Stimulated activated CD8-positive, alpha-beta memory T cell treated with anti-CD3 and anti-CD28 coated beads, Interleukin-15, amount 100 ng/mL, for 1 hour (primary cell): ENCODE results near the gene NFASC.
A peak's percentile ranks its signal among the peaks of the same experiment; 100 is the strongest.

Source experiments
- DNase-seq: peaks from one replicate; pipeline ENCODE4 v3.0.0-alpha.2; 2020; ENCODE audit warnings: low read depth

Gene NFASC

DNA sequence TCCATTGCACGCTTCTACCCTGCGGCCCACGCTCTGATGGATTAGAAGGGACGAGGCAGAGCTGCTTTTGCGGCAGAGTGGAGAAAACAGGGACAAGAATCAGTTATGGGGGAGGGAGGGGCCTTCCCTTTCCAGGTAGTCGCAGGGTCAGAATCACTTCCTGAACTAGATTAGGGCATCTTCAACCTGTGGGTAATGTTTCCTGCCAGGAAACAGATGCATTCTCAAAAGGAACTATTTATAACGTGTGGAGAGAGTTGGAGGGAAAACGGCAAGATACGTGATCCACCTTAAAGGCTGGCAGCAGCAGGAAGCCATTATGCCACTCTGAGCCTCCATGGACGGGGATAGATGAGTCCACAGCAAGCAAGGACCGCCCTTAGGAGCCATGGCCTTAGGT is 112.5 kb downstream of the NFASC start:
- no peak for DNase-seq

DNA sequence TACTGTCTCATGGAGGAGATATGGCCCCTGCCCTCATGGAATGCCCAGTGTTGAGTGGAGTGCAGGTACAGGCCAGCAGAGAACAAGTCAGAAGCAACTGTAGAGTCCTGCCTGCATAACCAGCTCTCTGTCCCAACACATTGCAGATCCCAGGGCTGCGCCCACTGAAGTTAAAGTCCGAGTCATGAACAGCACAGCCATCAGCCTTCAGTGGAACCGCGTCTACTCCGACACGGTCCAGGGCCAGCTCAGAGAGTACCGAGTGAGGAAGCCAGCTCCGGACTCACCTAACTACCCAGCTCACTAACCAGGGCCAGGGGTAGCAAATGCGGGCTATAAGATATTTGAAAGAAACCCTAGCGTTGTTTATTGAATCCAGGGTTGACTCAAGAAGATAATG is 113.2 kb downstream of the NFASC start:
- no peak for DNase-seq

DNA sequence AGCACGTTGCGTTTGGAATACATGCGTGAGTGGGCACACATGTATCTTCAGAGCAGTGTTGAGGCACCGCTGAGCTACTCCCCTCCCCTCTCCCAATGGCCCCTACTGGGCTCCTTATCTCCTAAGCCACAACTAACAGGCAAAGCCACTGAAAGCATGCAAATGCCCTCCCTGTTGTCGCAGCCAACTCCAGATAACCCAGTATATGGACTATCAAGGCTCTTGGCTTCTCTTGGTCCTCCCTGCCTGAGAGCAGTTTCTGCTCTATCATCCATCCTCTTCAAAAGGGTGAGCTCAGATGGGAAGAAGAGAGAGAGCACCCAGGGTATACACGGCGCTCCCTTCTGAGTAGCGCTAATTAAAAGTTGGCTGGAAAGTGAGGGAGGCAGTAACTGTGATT is 113.8 kb downstream of the NFASC start:
- DNase-seq = no peak

DNA sequence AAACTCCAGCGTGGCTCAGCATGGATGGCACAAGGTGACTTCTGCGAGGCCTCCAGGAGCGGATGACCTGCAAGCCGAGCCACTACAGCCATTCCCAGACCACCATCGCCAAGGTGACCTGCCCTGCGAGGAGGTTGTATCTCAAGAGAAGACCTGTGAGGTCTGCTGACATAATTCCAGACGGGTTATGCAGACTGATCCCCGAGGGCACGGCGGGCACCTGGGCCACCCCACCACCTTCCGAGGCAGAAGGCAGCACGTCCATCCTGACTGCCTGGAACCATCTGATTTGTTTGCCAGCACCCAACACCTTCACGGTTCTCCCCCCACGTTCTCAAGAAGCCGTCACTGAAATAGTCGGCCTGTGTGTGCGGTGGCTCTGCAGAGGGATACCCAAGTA is 115.5 kb downstream of the NFASC start:
- DNase-seq = no peak

DNA sequence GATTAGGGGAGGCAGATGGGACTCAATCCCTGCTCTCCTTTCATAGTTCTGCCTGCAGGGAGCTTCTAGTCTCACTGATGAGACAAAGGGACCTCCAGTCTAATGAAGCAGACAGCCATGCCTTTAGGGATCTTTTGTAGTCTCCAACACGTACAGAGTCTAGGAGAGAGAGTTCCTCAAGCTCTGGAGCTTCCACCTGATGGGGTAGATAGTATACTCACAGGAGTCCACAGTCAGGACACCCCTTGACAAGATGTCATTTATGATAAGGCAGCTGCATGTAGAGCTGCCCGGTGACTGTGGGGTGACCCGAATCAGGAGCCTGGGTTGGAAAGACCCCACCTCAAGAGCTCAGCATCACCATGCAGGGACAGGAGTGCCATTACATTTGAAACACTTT is 117.0 kb downstream of the NFASC start:
- no peak for DNase-seq

DNA sequence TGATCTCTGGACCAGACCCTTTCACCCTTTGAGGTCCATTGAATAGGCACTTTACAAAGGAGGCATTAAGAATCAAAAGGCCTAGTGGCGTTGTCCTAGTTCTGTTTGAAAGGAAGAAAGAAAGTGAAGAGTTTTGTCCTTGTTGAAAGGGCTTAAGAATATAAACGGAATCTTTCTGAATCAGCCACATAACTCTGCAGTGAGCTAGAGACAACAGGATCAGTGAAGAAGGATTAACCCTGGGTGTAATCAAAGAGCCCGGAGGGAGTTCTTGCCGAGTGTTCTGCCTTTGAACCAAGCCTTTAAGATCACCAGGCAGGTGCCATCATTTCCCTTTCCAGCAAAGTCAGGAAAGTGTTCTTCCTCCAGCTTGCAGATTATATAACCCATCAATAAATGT is 117.5 kb downstream of the NFASC start:
- no peak for DNase-seq

DNA sequence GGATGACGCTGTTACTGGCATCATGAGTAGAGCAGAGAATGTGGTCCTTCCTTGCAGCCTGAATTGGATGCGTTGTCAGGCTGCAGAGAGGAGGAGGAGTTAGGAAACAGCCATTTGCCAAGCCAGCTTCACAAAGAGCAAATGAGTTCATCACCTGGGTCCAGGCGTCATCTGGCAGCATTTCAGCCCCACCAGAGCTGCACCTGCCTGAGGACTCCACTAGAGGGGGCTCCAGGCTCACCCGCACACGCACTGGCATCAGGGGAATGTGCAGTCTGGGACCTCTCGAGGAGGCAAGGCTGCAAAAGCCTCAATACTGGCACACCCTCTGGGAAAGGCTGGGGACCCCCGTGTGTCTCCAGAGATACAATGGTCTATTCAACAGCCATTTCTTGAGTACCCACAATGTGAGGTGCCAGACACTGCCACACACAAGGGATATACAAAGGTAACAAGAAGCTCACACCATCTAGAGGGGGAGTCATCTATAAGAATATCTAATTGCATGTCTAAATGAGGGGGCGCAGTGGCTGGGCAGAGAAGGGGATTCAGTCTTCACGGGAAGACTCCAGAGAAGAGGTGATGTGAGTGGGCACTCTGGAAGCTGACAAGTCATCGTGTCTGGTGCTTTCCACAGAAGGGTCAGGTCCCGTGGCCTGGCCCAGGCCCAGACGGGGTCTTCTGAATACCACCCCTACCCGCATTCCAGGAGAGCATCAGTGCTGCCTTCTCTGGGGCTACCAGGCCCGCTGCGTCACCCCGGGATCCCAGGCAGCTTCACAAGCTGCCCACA is 118.8 kb downstream of the NFASC start:
- peak; percentile 12 for DNase-seq

DNA sequence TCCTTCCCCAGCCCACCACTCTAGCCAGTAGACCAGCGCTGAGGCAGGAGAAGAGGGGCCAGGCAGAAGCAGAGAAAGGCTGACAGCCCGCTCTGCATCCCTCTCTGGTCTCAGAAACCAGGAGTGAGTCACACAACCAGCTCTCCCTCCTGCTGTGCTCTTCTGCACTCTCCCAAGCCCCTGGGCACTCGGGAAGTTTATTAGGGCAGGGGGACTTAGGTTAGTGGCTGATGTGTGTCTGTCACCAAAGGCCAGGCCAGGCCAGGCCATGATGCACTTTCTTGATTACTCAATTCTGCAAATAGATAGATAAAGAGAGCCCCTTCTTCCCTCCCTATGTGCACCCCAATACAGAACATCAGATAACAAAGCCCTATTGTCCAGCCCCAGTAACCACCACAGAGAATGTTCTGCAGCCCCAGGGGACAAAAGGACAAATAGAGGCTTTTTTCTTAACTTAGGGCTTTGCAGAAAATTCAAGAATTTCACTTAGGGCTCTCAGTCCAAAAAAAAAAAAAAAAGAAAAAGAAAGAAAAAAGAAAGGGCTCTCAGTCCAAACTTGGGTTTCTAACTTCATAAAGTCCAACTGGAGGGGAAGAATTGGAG is 119.5 kb downstream of the NFASC start:
- DNase-seq = no peak

DNA sequence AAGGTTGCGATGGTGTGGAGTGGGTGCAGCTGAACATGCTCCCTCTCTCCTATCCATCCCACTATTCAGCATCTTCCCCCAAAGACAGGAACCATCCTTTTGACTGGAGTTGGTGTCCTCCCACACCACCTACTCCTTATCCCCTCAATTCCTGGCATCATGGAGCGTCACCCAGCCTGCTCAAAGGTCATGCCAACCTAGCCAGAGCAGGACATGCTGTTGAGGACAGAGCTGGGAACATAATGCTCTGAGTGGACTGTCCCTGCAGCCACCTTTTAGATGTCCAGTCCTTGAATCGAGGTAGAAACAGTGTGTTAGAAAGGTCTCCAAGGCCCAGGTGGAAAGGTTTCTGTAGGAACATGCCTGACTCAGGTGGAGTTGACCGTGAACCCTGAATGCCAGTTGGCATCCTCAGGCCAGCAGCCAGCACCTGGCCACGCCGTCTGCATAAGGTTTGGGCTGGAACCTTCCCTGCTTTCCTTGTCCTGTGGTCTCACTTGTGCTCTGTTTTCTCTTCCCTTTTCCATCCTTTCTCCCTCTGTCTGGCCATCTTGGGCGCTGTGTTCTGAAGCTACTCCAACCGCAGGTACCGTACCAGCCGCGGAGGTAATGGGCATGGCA is 120.2 kb downstream of the NFASC start:
- DNase-seq = no peak

DNA sequence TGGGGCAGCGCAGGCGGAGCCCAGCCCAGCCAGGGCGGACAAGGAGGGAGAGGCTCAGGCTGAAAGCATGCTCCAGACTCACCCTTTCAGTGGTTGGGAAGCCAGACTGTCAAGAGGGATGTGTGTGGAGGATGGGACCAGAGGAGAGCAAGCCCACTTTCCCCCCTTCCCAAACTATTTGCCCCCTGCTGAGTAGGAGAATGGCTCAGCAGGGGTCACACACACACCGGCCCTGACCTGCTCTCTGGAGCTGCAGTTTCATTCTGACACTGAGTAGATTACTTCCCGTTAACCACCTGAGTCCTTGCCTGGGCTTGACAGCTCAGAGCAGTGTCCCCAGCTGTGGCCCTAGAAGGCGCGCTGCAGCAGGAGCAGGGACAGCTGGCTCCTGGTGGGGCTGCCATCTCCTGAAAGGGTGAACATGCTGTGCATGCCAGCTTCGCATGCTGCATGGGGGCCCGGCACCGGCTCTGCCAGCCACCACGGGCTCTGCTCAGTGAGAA is 120.7 kb downstream of the NFASC start:
- DNase-seq = no peak

DNA sequence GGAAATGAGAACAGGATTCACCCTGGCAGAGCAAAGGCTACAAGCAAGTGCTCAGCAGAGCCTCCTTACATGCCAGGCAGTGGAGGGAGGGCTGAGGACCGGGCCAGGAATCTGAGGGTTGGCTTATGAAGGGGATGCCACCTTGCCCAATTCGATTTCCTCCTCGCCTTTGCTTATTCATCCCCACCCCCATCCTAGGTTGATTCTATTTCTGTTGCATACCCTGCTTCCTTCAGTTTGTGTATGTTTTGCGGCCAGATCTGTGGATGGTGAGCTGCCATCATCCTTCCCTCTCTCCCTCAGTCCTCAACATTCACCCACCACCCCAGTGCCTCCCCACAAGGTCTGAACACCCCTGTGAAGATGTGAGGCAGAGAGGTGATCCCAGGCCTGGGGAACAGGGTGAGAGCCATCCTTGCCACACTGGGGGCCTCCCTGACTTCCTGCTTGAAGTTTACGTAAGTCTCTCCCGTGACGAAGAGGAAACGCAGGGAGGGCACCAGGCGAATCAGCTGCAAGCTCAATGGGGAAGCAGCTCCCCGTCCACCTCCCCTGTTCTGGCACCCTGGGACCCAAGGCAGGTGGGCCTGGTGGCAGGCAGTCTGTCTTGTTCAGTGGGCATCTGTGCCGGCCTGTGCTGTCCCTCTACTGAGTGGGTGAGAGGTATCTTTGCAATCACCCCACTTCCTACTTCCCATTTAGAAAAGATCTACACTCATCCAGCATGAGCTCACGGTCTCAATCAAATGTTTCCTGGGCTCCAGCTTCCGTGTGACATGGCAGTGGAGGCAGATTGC is 121.7 kb downstream of the NFASC start:
- no peak for DNase-seq

DNA sequence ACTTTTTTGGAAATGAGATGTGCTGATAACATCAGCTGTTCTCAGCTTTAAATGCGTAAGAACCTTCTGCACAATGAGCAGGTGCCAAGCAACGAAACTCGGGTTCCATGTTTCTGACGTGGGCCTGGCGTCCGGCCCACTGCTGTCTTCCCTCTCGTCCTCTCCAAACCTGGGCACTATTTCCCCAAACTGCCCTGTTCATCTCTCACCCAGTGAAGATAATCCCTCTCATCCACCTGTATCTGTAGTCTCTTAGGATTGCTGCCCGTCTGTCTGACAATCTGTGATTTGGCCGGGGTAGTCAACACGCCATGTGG is 122.3 kb downstream of the NFASC start:
- no peak for DNase-seq

DNA sequence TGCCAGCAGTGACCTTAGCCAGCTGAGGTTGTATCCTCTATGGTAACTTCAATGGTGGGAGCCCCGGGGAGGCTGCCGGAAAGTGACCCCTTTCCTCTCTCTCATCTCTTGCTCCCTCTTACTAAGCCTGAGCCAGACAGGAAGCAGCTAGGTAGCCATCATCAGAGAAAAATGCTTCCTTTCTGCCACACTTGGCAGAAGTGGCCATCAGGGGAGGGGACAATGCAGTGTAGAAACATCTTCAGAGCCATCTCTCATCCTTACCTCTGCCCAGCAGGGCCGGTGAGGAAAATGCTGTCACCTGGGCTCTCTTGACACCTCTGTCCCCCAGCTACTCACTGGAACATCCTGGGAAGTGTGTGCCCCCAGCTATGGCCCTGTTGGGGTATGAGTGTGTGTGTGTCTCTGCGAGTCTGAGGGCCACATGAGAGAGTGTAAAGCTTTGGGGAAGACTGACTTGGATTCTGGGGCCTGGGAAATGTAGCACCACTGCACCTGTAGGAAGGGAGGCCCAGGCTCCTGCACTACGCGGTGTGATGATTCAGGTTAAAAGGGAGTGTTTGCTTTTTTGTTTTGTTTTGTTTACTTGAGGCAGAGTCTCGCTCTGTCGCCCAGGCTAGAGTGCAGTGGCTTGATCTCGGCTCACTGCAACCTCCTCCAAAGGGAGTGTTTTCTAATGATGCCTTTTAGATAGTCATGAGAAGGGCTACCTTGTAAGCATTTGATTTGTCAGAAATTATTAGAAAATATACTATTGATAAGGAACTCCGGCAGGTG is 123.6 kb downstream of the NFASC start:
- DNase-seq = no peak

DNA sequence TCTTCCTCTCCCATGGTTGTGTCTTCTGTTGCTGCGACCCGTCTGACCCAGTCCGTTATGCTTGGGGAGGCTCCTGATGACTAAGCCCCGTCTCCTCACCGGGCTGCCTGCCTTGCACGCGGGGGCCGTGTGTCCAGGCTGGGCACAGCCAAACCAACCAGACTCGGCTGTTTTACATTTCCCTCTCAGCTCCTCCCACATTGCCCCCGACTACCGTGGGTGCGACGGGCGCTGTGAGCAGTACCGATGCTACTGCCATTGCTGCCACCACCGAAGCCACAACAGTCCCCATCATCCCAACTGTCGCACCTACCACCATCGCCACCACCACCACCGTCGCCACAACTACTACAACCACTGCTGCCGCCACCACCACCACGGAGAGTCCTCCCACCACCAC is 126.3 kb downstream of the NFASC start:
- no peak for DNase-seq

DNA sequence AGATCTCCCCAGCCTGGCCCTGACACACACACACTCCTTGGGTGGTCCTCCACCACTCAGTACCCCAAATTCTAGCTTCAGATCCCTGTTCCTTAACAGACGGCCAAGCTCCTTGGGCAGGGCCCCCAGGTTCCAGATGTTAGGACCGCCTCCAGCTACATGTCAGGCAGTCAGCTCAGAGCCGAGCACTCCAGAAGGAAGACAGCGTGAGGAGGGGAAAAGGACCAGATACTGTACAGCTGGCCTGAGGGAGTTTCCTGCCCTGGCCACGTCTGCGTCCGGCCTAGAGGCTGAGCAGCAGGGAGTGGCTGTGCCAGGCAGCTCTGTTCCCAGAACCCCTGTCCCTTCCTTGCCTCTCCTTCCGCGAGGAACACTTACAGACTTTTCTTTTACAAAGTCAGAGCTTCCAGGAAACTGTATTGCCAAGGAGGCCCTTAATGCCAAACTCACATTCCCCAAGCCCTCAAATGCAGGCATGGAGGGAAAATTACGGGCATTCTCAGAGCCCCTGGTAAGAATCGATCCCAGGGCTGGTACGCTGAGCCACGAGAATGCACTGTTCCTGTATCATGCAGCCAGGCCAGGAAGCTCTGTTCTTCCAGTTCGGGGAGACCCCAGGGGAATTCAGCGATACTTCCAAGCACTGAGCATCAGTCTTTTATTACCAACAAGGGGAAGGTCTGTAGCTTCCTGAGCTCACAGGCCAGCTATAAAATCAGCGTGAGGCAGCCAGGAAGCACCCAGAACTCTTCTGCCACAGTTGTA is 127.1 kb downstream of the NFASC start:
- no peak for DNase-seq

DNA sequence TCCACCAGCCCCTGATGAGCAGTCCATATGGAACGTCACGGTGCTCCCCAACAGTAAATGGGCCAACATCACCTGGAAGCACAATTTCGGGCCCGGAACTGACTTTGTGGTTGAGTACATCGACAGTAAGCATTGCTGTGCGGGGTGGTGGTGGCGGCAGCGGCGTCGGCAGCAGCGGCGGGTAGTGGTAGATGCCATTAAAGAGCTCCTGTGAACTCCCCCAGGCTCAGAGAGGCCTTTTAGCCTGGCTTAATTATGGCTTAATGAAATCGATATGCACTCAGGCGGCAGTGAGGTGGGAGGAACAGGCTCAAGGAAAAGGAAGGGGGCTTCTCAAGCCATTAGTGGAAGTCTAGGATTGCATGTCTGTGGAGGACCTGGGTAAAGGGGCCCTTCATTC is 130.5 kb downstream of the NFASC start:
- DNase-seq = no peak

DNA sequence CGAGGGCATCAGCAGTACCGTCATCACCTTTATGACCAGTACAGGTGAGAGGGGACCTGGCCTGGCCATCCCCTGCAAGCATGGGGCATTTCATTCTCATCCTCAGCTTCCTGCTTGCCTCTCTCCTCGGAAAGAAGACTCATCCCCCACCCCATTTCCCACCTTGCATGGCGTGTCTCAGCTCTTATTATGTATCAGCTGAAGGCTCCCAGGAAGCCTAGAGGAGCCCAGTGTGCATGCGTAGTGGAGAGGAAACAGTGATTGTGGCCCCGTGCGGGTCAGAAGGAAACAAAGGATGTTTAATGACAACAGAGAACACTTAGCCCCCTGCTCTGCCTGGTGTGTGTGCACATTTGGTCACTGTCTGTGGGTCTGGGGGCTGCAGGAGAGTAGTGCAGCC is 132.0 kb downstream of the NFASC start:
- no peak for DNase-seq

DNA sequence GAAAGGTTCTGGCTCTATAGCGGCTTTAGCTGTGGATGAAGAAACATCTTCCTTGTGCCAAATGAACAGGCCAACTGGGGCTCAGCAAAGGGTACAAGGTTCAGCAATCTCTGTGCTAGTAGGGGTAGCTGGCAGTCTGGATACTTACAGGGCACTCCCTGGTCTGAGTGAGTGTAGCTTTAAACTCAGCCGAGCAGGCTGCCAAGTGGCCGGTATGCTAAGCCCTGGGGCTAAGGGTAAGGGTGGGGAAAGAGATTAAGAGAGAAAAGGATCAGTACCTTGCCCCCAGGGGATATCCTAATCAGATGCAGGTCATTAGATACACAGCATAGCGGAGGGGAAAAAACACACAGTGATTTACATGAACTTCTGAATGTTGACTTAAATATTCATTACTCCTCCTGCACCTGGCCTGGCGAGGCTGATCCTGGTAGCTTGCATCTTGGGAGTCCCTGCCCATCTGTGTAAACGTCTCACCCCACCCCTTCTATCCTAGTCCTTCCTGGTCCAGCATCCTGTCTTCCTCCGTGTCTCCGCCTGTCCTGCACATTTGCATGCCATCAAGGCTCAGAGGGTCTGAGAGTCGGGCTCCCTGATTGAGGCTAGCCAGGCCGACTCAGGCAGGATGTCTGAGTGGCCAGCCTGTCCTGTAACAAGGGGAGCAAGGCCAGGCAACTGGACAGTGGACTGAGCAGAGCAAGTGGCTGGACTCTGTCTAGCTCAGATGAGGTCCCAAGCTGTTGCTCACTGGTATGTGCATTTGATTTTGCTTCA is 132.9 kb downstream of the NFASC start:
- no peak for DNase-seq

DNA sequence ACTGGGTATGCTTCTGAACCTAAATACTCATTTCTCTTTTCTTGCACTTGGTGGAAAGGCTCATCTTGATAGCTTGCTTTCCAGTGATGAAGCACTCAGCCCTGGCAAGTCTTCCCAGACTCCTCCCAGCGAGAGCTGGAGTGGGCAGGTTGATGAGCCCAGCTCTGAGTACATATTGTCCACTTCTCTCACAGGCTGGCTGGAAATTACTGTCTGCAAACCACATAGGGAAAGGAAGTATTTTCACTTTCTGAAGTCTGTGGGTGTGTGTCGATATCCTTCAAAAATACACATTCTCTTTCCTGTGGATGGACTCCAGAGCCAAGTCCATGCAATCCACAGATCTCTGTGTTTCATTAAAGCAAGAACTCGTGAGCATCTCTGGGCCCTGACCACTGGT is 133.7 kb downstream of the NFASC start:
- DNase-seq = no peak

DNA sequence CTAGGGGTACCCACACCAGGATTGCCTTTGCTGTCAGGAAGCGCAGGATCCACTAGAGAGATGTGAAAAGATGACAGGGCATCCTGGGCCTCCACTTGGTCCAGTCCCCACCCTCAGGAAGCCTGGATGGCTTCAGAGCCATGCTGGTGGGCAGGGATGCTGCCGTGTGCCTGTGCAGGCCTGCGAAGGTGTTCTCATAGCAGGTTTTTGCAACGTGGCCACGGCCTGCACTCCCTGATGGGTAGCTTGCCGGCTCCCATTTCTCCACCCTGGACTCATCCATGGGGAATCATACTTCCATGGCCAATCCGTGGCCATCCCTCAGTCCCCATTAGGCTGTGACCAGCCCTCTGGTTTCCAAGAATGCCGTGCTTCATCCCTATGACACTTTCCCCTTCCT is 138.2 kb downstream of the NFASC start:
- DNase-seq = no peak
